ENCODE data around the gene RPRD2.
A peak's percentile ranks its signal among the peaks of the same experiment; 100 is the strongest.

The RPRD2 gene

GRCh38 chr1:150473659-150474058, 109.7 kb downstream of the RPRD2 start:
- no peak for DNase-seq

GRCh38 chr1:150474869-150475268, 110.9 kb downstream of the RPRD2 start:
- DNase-seq, result no peak

- DNase-seq, result no peak
These were observed 112.8 kb downstream of the RPRD2 start for GRCh38 chr1:150476754-150477153.

- no peak for DNase-seq
These were observed 113.4 kb downstream of the RPRD2 start for GRCh38 chr1:150477320-150477719.

GRCh38 chr1:150477733-150478132, 113.8 kb downstream of the RPRD2 start:
- DNase-seq, result no peak

GRCh38 chr1:150479370-150479769, 115.4 kb downstream of the RPRD2 start:
- no peak for DNase-seq

- no peak for DNase-seq
These were observed 116.0 kb downstream of the RPRD2 start for GRCh38 chr1:150479927-150480352.

GRCh38 chr1:150484431-150484830, 120.5 kb downstream of the RPRD2 start:
- DNase-seq, result no peak

GRCh38 chr1:150484861-150485260, 120.9 kb downstream of the RPRD2 start:
- DNase-seq, result no peak

- peak; percentile 98 for DNase-seq
These were observed 123.2 kb downstream of the RPRD2 start, which contains the start of gene TARS2 for GRCh38 chr1:150486966-150487762. TSS of gene TARS2 (plus strand) at chr1:150487419. CDS start at chr1:150487451, 32 bp downstream.

- DNase-seq, result no peak
These were observed 123.8 kb downstream of the RPRD2 start for GRCh38 chr1:150487763-150488115.

- no peak for DNase-seq
These were observed 129.2 kb downstream of the RPRD2 start for GRCh38 chr1:150493175-150493574.

- no peak for DNase-seq
These were observed 134.4 kb downstream of the RPRD2 start for GRCh38 chr1:150498342-150498741.

GRCh38 chr1:150505431-150505830, 141.5 kb downstream of the RPRD2 start:
- no peak for DNase-seq

- no peak for DNase-seq
These were observed 144.2 kb downstream of the RPRD2 start, which contains the start of gene ECM1 for GRCh38 chr1:150507912-150508864. TSS of gene ECM1 (plus strand) at chr1:150508109. CDS start at chr1:150508210, 101 bp downstream.

GRCh38 chr1:150508982-150509381, 145.0 kb downstream of the RPRD2 start:
- DNase-seq, result no peak

- peak; percentile 44 for DNase-seq
These were observed 147.6 kb downstream of the RPRD2 start for GRCh38 chr1:150511551-150511950.

GRCh38 chr1:150511985-150512660, 148.2 kb downstream of the RPRD2 start:
- no peak for DNase-seq

GRCh38 chr1:150512846-150513245, 148.9 kb downstream of the RPRD2 start:
- DNase-seq, result no peak

- no peak for DNase-seq
These were observed 149.4 kb downstream of the RPRD2 start for GRCh38 chr1:150513351-150513791.

GRCh38 chr1:150514260-150514659, 150.3 kb downstream of the RPRD2 start:
- DNase-seq, result no peak

- no peak for DNase-seq
These were observed 151.0 kb downstream of the RPRD2 start for GRCh38 chr1:150514913-150515327.

Data from NCI-H748 treated with DMSO at 0.1 percent for 48 hours (cell line).